Neural crest cell (in vitro differentiated cells): ENCODE data around the gene MSL1. TPM values are rescaled to one million over a fixed set of nuclear protein-coding genes. Genes with fewer than 3 reads are reported as not detected.

Experiments used
- DNase-seq: peaks from one replicate; pipeline ENCODE4 v3.0.0; 2021; ENCODE audit warnings: low read depth, mixed read lengths, low spot score
- H3K27ac Mint-ChIP-seq: one replicate; pipeline ENCODE4 v1.8.0; 2021; ENCODE audit warnings: mild to moderate bottlenecking, mixed read lengths; ENCODE audit not compliant: unreplicated experiment
- H3K27me3 Mint-ChIP-seq: 2 replicates; pipeline ENCODE4 v1.8.0; 2021; ENCODE audit warnings: low read depth, mild to moderate bottlenecking, mixed read lengths
- H3K36me3 Mint-ChIP-seq: 2 replicates; pipeline ENCODE4 v1.8.0; 2021; ENCODE audit warnings: low read depth, mild to moderate bottlenecking, mixed read lengths
- H3K4me1 Mint-ChIP-seq: 2 replicates; pipeline ENCODE4 v1.8.0; 2021; ENCODE audit warnings: mixed read lengths
- H3K4me3 Mint-ChIP-seq: one replicate; pipeline ENCODE4 v1.8.0; 2021; ENCODE audit warnings: mild to moderate bottlenecking, mixed read lengths
- H3K9me3 Mint-ChIP-seq: 2 replicates; pipeline ENCODE4 v1.8.0; 2021; ENCODE audit warnings: mixed read lengths
- CTCF ChIP-seq: fragments of 200-600 bp; sonication (generic); conservative IDR thresholded peaks from 2 replicates; pipeline ENCODE4 v1.5.0; 2021; ENCODE audit warnings: antibody characterized with exemption, mild to moderate bottlenecking
- total RNA-seq: library from RNA; stranded (reverse); gene quantifications from 2 replicates; pipeline ENCODE4 v1.2.1, GENCODE V29; 2021

The MSL1 gene
- total RNA-seq, 1 donor from 2014 or later: 147 TPM

- TF ChIP-seq CTCF: no peak
- no peaks in the 10 kb centered on the region for H3K9me3 Mint-ChIP-seq
- H3K27me3 Mint-ChIP-seq: no peaks in the 10 kb centered on the region
- H3K4me1 Mint-ChIP-seq: peaks cover 59% of the 10 kb centered on the region
- H3K27ac Mint-ChIP-seq: peak overlapping the region; percentile 95
- H3K36me3 Mint-ChIP-seq: no peaks in the 10 kb centered on the region
- peak overlapping the region; percentile 85 for H3K4me3 Mint-ChIP-seq
- no peak for DNase-seq
Measured at GRCh38 chr17:40113907-40114245, 7.9 kb upstream of the MSL1 start.

- Mint-ChIP-seq H3K27me3 (no peaks in the 10 kb centered on the region), H3K36me3 (no peaks in the 10 kb centered on the region), H3K27ac (no peak overlapping the region), H3K9me3 (no peaks in the 10 kb centered on the region), H3K4me3 (no peak overlapping the region), H3K4me1 (peaks cover 53% of the 10 kb centered on the region)
- TF ChIP-seq CTCF: no peak
- DNase-seq: no peak
Measured at GRCh38 chr17:40115101-40115436, 6.7 kb upstream of the MSL1 start.

- DNase-seq: peak; percentile 46
- Mint-ChIP-seq H3K36me3 (peaks cover 10% of the 10 kb centered on the region), H3K27ac (no peak overlapping the region), H3K9me3 (no peaks in the 10 kb centered on the region), H3K4me1 (peaks cover 39% of the 10 kb centered on the region), H3K4me3 (no peak overlapping the region), H3K27me3 (no peaks in the 10 kb centered on the region)
- TF ChIP-seq CTCF: no peak
Measured at GRCh38 chr17:40122136-40122998, 596 bp downstream of the MSL1 start.

GRCh38 chr17:40122999-40123810, 1.4 kb downstream of the MSL1 start:
- Mint-ChIP-seq H3K27me3 (no peaks in the 10 kb centered on the region), H3K36me3 (peaks cover 10% of the 10 kb centered on the region), H3K4me1 (peaks cover 35% of the 10 kb centered on the region), H3K9me3 (no peaks in the 10 kb centered on the region), H3K4me3 (peak overlapping the region; percentile 93), H3K27ac (peak overlapping the region; percentile 83)
- peak; percentile 35 for TF ChIP-seq CTCF
- peak; percentile 53 for DNase-seq

GRCh38 chr17:40123811-40124114, 2.0 kb downstream of the MSL1 start:
- Mint-ChIP-seq H3K4me3 (peak overlapping the region; percentile 93), H3K9me3 (no peaks in the 10 kb centered on the region), H3K27ac (no peak overlapping the region), H3K27me3 (no peaks in the 10 kb centered on the region), H3K36me3 (peaks cover 10% of the 10 kb centered on the region), H3K4me1 (peaks cover 32% of the 10 kb centered on the region)
- no peak for TF ChIP-seq CTCF
- DNase-seq: no peak
